H1 (cell line): ENCODE measurements around the gene RGS6.

ENCODE experiments used
- ATF3 ChIP-seq: IDR thresholded peaks from 2 replicates; pipeline ENCODE4 v1.6.1; 2011; ENCODE audit warnings: low read depth, mild to moderate bottlenecking, low read length; ENCODE audit not compliant: insufficient read depth
- FOSL1 ChIP-seq: IDR thresholded peaks from 2 replicates; pipeline ENCODE4 v1.6.1; 2011; ENCODE audit warnings: mild to moderate bottlenecking, low read depth, low read length, moderate library complexity; ENCODE audit not compliant: insufficient read depth
- GTF2F1 ChIP-seq: IDR thresholded peaks from 2 replicates; pipeline ENCODE4 v1.6.1; 2012; ENCODE audit warnings: low read depth, low read length, improper control_type of control experiment, borderline replicate concordance
- JUN ChIP-seq: IDR thresholded peaks from 2 replicates; pipeline ENCODE4 v1.6.1; 2011; ENCODE audit warnings: low read depth, mild to moderate bottlenecking, improper control_type of control experiment, low read length
- NRF1 ChIP-seq: IDR thresholded peaks from 2 replicates; pipeline ENCODE4 v1.6.1; 2011; ENCODE audit warnings: mild to moderate bottlenecking, low read depth, low read length, improper control_type of control experiment
- POLR2AphosphoS5 ChIP-seq: IDR thresholded peaks from 2 replicates; pipeline ENCODE4 v1.6.1; 2011; ENCODE audit warnings: low read depth, low read length
- POU5F1 ChIP-seq: IDR thresholded peaks from 2 replicates; pipeline ENCODE4 v1.6.1; 2011; ENCODE audit warnings: low read depth, mild to moderate bottlenecking, low read length, moderate library complexity
- RAD21 ChIP-seq, 2 experiments: IDR thresholded peaks in 1 of 2; conservative IDR thresholded peaks in 1 of 2; 2 replicates each; pipeline ENCODE4 v1.6.1; 2011; ENCODE audit warnings: low read depth in 2 of 2, low read length in 2 of 2, improper control_type of control experiment in 1 of 2, inconsistent platforms in 1 of 2, mild to moderate bottlenecking in 1 of 2, moderate library complexity in 1 of 2
- SP1 ChIP-seq: IDR thresholded peaks from 2 replicates; pipeline ENCODE4 v1.6.1; 2011; ENCODE audit warnings: low read depth, low read length
- TCF12 ChIP-seq: IDR thresholded peaks from 2 replicates; pipeline ENCODE4 v1.6.1; 2011; ENCODE audit warnings: low read depth, mild to moderate bottlenecking, low read length
- YY1 ChIP-seq: IDR thresholded peaks from 2 replicates; pipeline ENCODE4 v1.6.1; 2011; ENCODE audit warnings: low read depth, mild to moderate bottlenecking, low read length
- ZNF274 ChIP-seq: IDR thresholded peaks from 2 replicates; pipeline ENCODE4 v1.7.0; 2012; ENCODE audit warnings: low read length, borderline replicate concordance; ENCODE audit errors: extremely low read depth
- TF ChIP-seq, protein P1 (sequence below), 3 experiments: IDR thresholded peaks; 1 replicate in 2 of 3; 2 replicates in 1 of 3; pipeline versions ENCODE4 v1.5.1 to v1.6.1; 2011; ENCODE audit warnings: low read length in 3 of 3, mild to moderate bottlenecking in 3 of 3, inconsistent platforms in 2 of 3, low read depth in 1 of 3, moderate library complexity in 1 of 3; ENCODE audit not compliant: insufficient read depth in 1 of 3; ENCODE audit errors: control extremely low read depth in 1 of 3
- TF ChIP-seq, protein P2 (sequence below): IDR thresholded peaks from 2 replicates; pipeline ENCODE4 v1.6.1; 2012; ENCODE audit warnings: inconsistent platforms

- TF ChIP-seq RAD21 (IDR thresholded peaks at IDR 0.05 in 1 of 2, conservative IDR thresholded peaks at IDR 0.05 in 1 of 2; ENCODE audit: low read depth in 2 of 2, low read length in 2 of 2) (no peak), NRF1 (no peak), TCF12 (no peak), ZNF274 (no peak), GTF2F1 (no peak), FOSL1 (no peak), SP1 (no peak), YY1 (no peak), POLR2AphosphoS5 (no peak), JUN (no peak), ATF3 (no peak), POU5F1 (no peak)
- TF ChIP-seq, protein P1, sequence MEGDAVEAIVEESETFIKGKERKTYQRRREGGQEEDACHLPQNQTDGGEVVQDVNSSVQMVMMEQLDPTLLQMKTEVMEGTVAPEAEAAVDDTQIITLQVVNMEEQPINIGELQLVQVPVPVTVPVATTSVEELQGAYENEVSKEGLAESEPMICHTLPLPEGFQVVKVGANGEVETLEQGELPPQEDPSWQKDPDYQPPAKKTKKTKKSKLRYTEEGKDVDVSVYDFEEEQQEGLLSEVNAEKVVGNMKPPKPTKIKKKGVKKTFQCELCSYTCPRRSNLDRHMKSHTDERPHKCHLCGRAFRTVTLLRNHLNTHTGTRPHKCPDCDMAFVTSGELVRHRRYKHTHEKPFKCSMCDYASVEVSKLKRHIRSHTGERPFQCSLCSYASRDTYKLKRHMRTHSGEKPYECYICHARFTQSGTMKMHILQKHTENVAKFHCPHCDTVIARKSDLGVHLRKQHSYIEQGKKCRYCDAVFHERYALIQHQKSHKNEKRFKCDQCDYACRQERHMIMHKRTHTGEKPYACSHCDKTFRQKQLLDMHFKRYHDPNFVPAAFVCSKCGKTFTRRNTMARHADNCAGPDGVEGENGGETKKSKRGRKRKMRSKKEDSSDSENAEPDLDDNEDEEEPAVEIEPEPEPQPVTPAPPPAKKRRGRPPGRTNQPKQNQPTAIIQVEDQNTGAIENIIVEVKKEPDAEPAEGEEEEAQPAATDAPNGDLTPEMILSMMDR (IDR thresholded peaks at IDR 0.05; ENCODE audit: control extremely low read depth in 1 of 3, insufficient read depth in 1 of 3, low read depth in 1 of 3, low read length in 3 of 3) = no peak
- TF ChIP-seq, protein P2, sequence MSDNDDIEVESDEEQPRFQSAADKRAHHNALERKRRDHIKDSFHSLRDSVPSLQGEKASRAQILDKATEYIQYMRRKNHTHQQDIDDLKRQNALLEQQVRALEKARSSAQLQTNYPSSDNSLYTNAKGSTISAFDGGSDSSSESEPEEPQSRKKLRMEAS = no peak
These were observed 591.4 kb downstream of the RGS6 start for GRCh38 chr14:72523424-72524294.
